Left kidney (tissue), 2 donors: ENCODE measurements around the gene C9orf85. TPM values are rescaled to one million over a fixed set of nuclear protein-coding genes. Genes with fewer than 3 reads are reported as not detected.
"Not testable (repeated sequence)": the region's sequence is repeated elsewhere in the genome, so short reads cannot be mapped to it uniquely, and the experiment has no call there.

ENCODE experiments used
- DNase-seq: peaks from one replicate; pipeline ENCODE4 v3.0.0-alpha.2; 2013
- polyA plus RNA-seq: library from polyadenylated mRNA; unstranded; fragments of 120-200 nt; gene quantifications from one replicate; pipeline ENCODE4 v1.2.1, GENCODE V29; 2013; ENCODE audit not compliant: insufficient read length

Gene C9orf85
- polyA plus RNA-seq, 1 donor, result 21.8 TPM

GRCh38 chr9:71990466-71990865, 79.0 kb downstream of the C9orf85 start:
- DNase-seq, result no peak

- no peak for DNase-seq
These were observed 94.0 kb downstream of the C9orf85 start for GRCh38 chr9:72005451-72005850.

GRCh38 chr9:72006501-72006900, 95.1 kb downstream of the C9orf85 start:
- DNase-seq, result no peak

GRCh38 chr9:72007726-72008125, 96.3 kb downstream of the C9orf85 start:
- DNase-seq, result not testable (repeated sequence)

- no peak for DNase-seq
These were observed 101.2 kb downstream of the C9orf85 start for GRCh38 chr9:72012646-72013045.

GRCh38 chr9:72013292-72013760, 101.9 kb downstream of the C9orf85 start:
- DNase-seq, result no peak

- DNase-seq, result no peak
These were observed 111.4 kb downstream of the C9orf85 start for GRCh38 chr9:72022841-72023240.

Other genes starting within 250 kb of the C9orf85 start
- gene CEMIP2, start 143.1 kb upstream of the C9orf85 start, polyA plus RNA-seq, result 34.3 TPM
- gene ABHD17B, start 446 bp upstream of the C9orf85 start, polyA plus RNA-seq, result 29.9 TPM
- not detected for gene C9orf57, start 149.0 kb downstream of the C9orf85 start, polyA plus RNA-seq
- 0.47 TPM for gene GDA, start 237.8 kb downstream of the C9orf85 start, polyA plus RNA-seq